ENCODE measurements around the gene KCND2.
"Not testable (repeated sequence)": the region's sequence is repeated elsewhere in the genome, so short reads cannot be mapped to it uniquely, and the experiment has no call there.

Gene KCND2

GRCh38 chr7:120588862-120589261 lies 315.9 kb downstream of the KCND2 start:
- no peak for DNase-seq

- no peak for DNase-seq
These were observed 327.6 kb downstream of the KCND2 start for GRCh38 chr7:120600607-120601006.

- no peak for DNase-seq
These were observed 330.4 kb downstream of the KCND2 start for GRCh38 chr7:120603366-120603765.

GRCh38 chr7:120609136-120609753 lies 336.3 kb downstream of the KCND2 start:
- no peak for DNase-seq

- no peak for DNase-seq
These were observed 339.0 kb downstream of the KCND2 start for GRCh38 chr7:120611975-120612374.

- DNase-seq: no peak
These were observed 342.7 kb downstream of the KCND2 start for GRCh38 chr7:120615703-120616102.

- no peak for DNase-seq
These were observed 344.3 kb downstream of the KCND2 start for GRCh38 chr7:120617275-120617674.

GRCh38 chr7:120628251-120628650 lies 355.3 kb downstream of the KCND2 start:
- no peak for DNase-seq

GRCh38 chr7:120639884-120640283 lies 366.9 kb downstream of the KCND2 start:
- no peak for DNase-seq

- no peak for DNase-seq
These were observed 373.0 kb downstream of the KCND2 start for GRCh38 chr7:120645966-120646365.

- no peak for DNase-seq
These were observed 381.3 kb downstream of the KCND2 start for GRCh38 chr7:120654241-120654640.

- no peak for DNase-seq
These were observed 385.5 kb downstream of the KCND2 start for GRCh38 chr7:120658516-120658915.

GRCh38 chr7:120662291-120662690 lies 389.3 kb downstream of the KCND2 start:
- no peak for DNase-seq

- DNase-seq: no peak
These were observed 392.1 kb downstream of the KCND2 start for GRCh38 chr7:120665068-120665467.

GRCh38 chr7:120675076-120675475 lies 402.1 kb downstream of the KCND2 start:
- DNase-seq: no peak

- DNase-seq: no peak
These were observed 404.6 kb downstream of the KCND2 start for GRCh38 chr7:120677535-120677934.

GRCh38 chr7:120680985-120681384 lies 408.0 kb downstream of the KCND2 start:
- DNase-seq: no peak

GRCh38 chr7:120684463-120684862 lies 411.5 kb downstream of the KCND2 start:
- no peak for DNase-seq

- no peak for DNase-seq
These were observed 418.9 kb downstream of the KCND2 start for GRCh38 chr7:120691915-120692314.

- no peak for DNase-seq
These were observed 422.9 kb downstream of the KCND2 start for GRCh38 chr7:120695848-120696247.

- DNase-seq: no peak
These were observed 427.8 kb downstream of the KCND2 start for GRCh38 chr7:120700796-120701195.

GRCh38 chr7:120702408-120702807 lies 429.4 kb downstream of the KCND2 start:
- not testable (repeated sequence) for DNase-seq

GRCh38 chr7:120703585-120704240 lies 430.7 kb downstream of the KCND2 start:
- DNase-seq: no peak

- DNase-seq: no peak
These were observed 436.4 kb downstream of the KCND2 start for GRCh38 chr7:120709252-120709971.
